ENCODE measurements around the gene ELOB.

- no peak for TF ChIP-seq CTCF (IDR thresholded peaks at IDR 0.05; ENCODE audit: poor library complexity)
- no peak for TF ChIP-seq EZH2phosphoT487 (IDR thresholded peaks at IDR 0.05; ENCODE audit: low read depth, severe bottlenecking, unreplicated experiment)
- TF ChIP-seq EZH2 (IDR thresholded peaks at IDR 0.05; ENCODE audit: borderline replicate concordance), result no peak
Measured at GRCh38 chr16:2775765-2776499, 1.1 kb downstream of the ELOB start.

All from hepatocyte (in vitro differentiated cells).